ENCODE data around the gene ANKRD35.
A peak's percentile ranks its signal among the peaks of the same experiment; 100 is the strongest.

ANKRD35 gene

DNA sequence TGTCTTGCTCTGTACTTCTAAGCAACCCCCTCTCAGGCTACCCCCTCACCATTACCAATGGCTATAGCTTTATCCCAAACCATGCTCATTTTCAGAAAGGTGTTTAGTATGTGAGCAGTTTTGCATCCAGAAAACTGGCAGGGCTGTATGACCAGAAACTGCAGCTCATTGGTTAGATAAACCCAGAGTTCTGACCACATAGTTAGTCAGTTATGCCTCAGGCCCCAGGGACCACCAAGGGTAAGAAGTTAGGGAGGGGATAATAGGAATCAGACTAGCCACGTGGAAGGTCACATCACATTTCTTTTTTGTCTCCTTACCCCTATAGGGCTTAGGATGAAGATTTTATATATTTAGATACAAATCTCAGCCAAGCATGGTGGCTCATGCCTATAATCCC is 23.0 kb upstream of the ANKRD35 start:
- peaks cover 50% of the 10 kb centered on the region for H3K36me3 Mint-ChIP-seq
- H3K9me3 Mint-ChIP-seq: no peaks in the 10 kb centered on the region
- H3K27me3 Mint-ChIP-seq: no peaks in the 10 kb centered on the region
- ATAC-seq: no peak
- peaks cover 23% of the 10 kb centered on the region for H3K4me1 Mint-ChIP-seq
- no peak overlapping the region for H3K27ac Mint-ChIP-seq
- no peak overlapping the region for H3K4me3 Mint-ChIP-seq

DNA sequence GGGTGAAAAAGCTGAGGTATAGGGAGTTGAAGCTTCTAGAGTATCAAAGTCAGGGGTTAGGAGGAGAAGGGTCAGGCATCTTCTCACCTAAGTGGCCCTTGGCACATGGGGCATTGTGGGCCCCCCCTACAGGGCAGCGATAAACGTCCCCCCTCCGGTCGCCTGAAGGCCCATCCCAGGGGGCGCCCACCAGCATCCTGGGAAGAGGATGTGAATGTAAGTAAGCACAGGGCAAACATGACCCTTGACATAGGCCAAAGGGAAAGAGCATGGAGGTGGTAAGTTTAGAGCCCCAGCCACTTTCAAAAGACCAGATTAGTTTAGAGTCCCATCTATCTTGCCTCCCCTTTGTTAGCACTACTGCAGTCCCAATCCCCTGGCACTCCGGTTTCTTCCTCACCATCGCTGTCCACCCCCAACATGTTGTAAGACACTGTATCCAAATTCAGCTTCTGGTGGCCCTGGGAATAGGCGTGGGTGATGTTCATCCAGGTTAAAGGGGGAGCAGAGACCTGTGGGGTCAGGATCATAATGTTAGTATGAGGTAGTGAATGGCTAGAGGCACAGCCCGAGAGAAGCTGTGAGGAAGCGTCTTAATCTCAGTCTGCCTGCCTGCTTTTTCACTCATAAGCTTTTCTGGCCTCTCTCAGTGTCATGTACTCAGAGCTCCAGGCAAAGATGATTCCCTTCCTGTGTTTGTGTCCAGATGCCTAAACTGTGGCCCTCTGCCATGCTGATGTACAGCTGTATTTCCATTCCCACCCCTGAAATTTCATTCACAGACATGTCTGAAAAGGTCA is 21.5 kb upstream of the ANKRD35 start:
- Mint-ChIP-seq H3K4me3 (no peak overlapping the region), H3K9me3 (no peaks in the 10 kb centered on the region), H3K4me1 (peaks cover 8% of the 10 kb centered on the region), H3K27ac (no peak overlapping the region), H3K36me3 (peaks cover 47% of the 10 kb centered on the region), H3K27me3 (no peaks in the 10 kb centered on the region)
- ATAC-seq: no peak

DNA sequence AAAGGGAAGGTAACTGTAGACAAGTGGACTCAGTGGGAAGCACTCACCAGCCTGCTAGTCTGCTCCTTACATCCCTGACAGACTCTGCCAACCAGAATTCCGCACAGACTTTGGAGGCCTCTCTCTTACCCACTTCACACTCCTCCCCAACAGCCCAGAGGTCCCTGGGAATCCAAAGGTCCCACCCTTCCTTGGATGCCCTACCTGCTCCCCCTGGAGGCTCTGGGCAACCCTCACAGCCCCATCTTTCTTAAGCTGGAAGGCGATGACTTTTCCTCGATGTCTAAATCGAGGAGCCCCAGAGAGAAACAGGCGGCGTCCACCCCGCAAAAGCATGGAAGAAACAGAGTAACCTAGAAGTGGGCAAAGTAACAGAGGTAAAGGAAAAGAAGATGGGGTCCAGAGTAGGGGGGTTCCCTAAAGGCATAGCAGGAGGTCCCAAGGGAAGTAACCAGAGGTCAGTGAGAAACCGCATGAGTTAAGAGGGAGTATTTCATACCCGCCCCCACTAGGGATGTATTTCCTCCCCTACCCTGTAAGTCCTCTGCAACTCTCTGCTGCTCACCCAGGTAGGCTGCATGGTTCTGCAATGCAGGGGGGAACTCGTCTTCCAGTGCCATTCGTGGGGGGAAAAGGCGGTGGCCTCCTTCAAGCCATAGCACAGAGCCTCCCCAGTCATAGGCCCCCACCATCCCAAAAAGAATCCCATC is 15.8 kb upstream of the ANKRD35 start:
- Mint-ChIP-seq H3K27me3 (no peaks in the 10 kb centered on the region), H3K4me3 (no peak overlapping the region), H3K27ac (no peak overlapping the region), H3K36me3 (peaks cover 41% of the 10 kb centered on the region), H3K9me3 (no peaks in the 10 kb centered on the region), H3K4me1 (no peaks in the 10 kb centered on the region)
- no peak for ATAC-seq

DNA sequence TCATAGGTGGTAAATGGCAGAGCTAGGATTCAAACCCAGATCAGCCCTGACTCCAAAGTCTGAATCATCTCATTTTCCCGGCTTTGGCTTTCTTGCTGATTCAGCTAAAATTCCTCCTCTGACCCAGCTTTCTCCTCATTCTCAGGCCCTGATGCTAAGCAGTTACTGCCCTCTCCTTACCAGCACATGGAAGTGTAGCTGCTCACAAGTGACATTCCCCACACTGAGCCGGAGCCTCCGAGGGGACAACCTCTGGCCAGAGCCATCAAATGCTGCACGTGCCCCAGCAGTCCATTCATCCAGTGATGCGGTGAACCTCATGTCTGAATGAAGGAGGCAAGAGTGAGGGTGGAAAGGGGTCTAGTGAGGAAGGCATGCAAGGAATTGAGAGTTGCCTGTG is 13.1 kb upstream of the ANKRD35 start:
- H3K27me3 Mint-ChIP-seq: no peaks in the 10 kb centered on the region

DNA sequence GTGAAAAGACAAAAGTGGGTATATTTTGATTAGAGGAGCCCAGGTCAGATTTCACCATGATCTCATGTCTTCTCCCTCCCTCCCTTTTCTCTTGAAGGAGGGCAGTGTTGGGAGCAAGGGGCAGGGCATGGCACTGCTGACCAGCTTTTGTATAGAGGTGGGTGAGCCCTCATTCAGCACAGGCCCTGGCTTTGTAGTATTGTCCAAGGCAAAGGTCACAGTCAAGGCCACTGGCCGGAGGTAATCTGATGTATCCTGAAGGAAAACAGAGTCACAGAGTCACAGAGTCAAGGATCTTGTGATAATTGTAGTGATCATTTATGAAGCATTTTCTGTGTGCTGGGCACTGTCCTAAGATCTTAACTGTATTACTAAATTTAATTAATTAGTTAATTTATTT is 12.3 kb upstream of the ANKRD35 start:
- ATAC-seq: no peak
- no peak overlapping the region for H3K4me3 Mint-ChIP-seq
- H3K36me3 Mint-ChIP-seq: peaks cover 33% of the 10 kb centered on the region
- no peak overlapping the region for H3K27ac Mint-ChIP-seq
- H3K4me1 Mint-ChIP-seq: no peaks in the 10 kb centered on the region
- no peaks in the 10 kb centered on the region for H3K27me3 Mint-ChIP-seq
- H3K9me3 Mint-ChIP-seq: no peaks in the 10 kb centered on the region

More for the DNA sequence above, 13.1 kb upstream of the ANKRD35 start:
- no peaks in the 10 kb centered on the region for H3K4me1 Mint-ChIP-seq
- ATAC-seq: no peak
- H3K4me3 Mint-ChIP-seq: no peak overlapping the region
- H3K36me3 Mint-ChIP-seq: peaks cover 34% of the 10 kb centered on the region
- H3K27ac Mint-ChIP-seq: no peak overlapping the region
- H3K9me3 Mint-ChIP-seq: no peaks in the 10 kb centered on the region

DNA sequence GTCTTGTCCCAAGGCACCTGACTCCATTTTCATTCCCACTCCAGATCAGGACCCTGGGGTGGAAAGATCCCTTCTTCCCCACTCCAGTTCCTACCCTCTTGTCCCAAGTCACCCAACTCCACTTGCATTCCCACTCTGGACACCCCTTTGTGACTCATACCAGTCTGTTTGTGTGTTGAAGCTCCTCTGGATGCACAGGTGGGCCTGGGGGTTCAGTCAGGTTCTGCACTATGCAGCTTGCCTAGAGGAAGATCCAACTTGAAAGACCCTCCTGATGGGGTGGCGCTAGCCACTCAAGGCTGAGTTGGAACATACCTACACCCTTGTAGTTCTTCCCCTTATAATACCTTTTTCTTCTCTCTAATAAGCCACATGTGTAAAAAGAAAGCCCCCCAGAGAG is 9.8 kb upstream of the ANKRD35 start:
- Mint-ChIP-seq H3K27ac (no peak overlapping the region), H3K36me3 (peaks cover 13% of the 10 kb centered on the region), H3K4me3 (no peak overlapping the region), H3K9me3 (no peaks in the 10 kb centered on the region), H3K27me3 (no peaks in the 10 kb centered on the region), H3K4me1 (no peaks in the 10 kb centered on the region)
- ATAC-seq: no peak

DNA sequence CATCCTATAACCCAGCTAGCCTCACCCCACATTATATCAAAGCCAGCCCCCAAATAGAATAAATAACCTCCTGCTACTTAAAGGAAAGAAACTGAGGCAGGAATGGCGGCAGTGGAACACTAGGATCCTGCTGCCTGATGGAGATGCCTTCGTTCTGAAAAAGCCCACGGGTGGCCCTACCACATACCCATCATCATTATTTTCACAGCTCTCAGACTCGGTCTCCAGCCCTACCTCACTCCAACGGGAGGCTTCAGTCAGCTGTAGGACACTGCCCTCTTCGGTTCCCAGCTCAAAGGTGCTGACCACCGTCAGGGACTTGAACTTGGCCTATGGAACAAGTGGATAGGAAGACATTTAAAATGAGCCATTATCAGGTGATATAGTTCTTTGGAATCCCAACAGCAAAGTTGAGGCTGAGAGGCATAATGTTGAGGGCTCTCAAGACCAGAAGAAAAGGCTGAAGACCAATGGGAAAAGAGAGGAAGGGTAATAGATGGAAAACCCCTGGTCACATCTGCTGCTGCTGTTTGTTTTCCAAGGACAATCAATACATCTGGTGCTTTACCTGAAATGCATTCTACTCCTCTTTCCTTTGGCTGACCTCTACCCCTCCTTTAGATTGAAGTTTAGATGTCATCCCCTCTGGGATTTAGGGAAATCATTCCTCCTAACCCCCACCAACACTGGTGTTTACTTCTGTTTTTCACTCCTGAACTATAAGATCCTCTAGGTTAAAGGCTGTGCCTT is 7.8 kb upstream of the ANKRD35 start:
- Mint-ChIP-seq H3K27ac (no peak overlapping the region), H3K36me3 (peaks cover 12% of the 10 kb centered on the region), H3K4me3 (no peak overlapping the region), H3K4me1 (no peaks in the 10 kb centered on the region), H3K9me3 (no peaks in the 10 kb centered on the region), H3K27me3 (no peaks in the 10 kb centered on the region)
- ATAC-seq: no peak

DNA sequence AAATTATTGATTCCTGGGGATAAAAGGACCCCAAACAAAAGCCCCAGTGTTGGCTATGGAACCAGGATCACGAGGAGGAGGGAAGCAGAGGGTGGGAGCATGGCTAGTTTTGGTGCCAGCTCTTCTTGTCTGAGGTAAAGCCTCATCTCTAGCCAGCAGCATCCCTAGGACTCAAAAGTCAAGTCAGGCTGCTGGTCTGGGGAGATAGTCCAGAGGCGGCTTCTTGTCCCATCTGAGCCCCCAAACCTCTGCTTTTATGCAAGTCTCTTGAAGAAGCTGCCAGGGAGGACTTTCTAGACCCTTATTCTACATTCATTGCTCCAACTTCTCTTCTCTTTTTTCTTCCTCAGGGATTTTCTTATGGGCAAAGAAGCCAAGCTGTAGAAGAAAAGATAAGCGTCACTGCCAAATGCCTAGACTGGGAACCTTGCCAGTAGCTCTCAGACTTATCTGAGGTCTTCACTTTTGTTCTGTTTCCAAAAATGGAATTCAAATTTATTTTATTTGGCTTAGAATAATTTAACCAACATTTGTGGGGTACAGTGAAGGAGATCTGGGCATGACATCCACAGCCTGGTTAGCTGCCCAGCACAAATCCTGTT is 6.9 kb upstream of the ANKRD35 start:
- H3K27ac Mint-ChIP-seq: no peak overlapping the region
- no peak overlapping the region for H3K4me3 Mint-ChIP-seq
- H3K4me1 Mint-ChIP-seq: no peaks in the 10 kb centered on the region

DNA sequence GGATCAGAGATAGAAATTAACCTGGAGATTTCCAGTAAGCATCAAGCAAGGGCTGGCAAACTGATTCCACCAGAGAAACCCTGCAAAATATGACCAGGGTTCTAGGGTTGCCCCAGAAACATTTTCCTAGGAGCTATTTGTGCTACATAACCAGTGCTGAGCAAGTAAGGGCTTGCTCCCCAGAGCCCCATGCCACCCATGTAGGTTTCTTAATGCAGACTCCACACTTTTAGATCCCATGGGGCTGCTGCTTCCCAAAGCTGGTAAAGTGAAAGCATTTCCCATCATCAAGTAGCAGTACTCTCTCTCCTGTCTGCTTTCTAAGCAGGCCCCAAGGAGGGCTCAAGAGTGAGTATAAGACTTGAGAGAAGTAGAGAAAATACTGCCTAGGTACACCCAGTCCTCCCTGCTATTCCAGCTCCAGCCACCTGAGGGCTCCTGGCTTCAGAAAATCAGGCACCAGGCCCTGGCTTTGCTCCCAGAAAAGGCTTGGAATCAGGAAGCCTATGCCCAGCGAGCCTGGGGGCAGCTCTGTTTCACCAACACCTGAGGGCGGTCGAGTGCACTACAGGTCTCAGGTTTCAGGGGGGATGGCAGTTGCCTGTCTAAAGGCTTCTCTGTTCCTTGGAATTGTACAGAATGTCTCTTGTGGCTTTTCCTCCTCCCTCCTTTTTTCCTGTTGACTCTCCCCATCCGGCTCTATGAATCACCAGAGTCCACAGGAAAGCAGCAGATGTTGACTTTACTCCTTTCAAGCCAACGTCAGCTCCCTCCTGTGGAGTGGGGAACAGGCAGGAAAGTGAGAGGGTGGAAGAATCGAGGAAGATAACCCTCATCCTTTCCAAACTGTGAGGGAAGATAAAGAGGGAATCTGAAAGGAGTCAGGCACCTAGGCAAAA is 6.2 kb upstream of the ANKRD35 start:
- Mint-ChIP-seq H3K4me3 (no peak overlapping the region), H3K9me3 (no peaks in the 10 kb centered on the region), H3K27ac (no peak overlapping the region), H3K36me3 (peaks cover under 1% of the 10 kb centered on the region), H3K27me3 (no peaks in the 10 kb centered on the region), H3K4me1 (no peaks in the 10 kb centered on the region)
- ATAC-seq: peak; percentile 53

More for the DNA sequence above, 6.9 kb upstream of the ANKRD35 start:
- Mint-ChIP-seq H3K9me3 (no peaks in the 10 kb centered on the region), H3K36me3 (peaks cover 8% of the 10 kb centered on the region), H3K27me3 (no peaks in the 10 kb centered on the region)
- no peak for ATAC-seq

DNA sequence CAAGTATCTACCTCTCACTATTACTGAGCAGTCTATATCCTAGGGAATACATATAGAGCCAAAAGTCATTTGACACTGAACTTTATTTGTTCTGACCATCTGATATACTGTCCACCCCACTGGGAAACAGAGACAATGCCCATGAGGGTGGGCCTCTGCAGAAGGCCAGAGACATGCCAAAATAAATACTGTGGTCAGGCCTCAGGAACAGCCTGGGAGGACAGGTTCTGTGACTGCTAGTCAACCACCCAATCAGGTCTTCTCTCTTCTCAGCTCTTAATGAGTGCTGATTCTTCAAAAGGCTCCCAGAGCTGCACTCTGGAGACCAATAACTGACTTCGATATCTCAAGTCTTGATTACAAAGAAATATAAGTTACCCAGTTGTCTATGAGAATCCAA is 5.5 kb upstream of the ANKRD35 start:
- no peaks in the 10 kb centered on the region for H3K27me3 Mint-ChIP-seq
- H3K4me1 Mint-ChIP-seq: no peaks in the 10 kb centered on the region
- no peak overlapping the region for H3K4me3 Mint-ChIP-seq
- no peaks in the 10 kb centered on the region for H3K9me3 Mint-ChIP-seq
- H3K27ac Mint-ChIP-seq: no peak overlapping the region
- no peaks in the 10 kb centered on the region for H3K36me3 Mint-ChIP-seq
- no peak for ATAC-seq

DNA sequence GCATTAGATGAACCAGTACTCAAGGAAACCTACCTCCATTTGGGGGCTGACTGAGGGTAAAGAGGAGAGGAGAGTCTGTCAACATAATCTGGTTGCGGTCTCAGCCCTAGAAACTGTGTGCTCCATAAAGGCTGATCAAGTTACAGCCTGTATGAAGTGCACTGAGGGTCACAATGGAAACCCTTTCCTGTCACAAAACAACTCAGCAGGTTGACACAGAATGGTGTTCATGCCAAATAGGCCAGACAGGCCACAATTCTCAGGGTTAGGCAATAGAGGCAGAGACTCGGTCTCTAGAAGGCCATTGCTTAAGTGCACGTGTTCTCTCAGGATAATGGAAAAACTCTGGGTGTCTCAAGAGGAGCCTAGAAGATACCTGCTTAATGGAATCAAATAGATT is 4.1 kb upstream of the ANKRD35 start:
- Mint-ChIP-seq H3K27ac (no peak overlapping the region), H3K36me3 (no peaks in the 10 kb centered on the region), H3K9me3 (no peaks in the 10 kb centered on the region), H3K4me1 (peaks cover 12% of the 10 kb centered on the region), H3K4me3 (no peak overlapping the region), H3K27me3 (peaks cover 11% of the 10 kb centered on the region)
- ATAC-seq: no peak

DNA sequence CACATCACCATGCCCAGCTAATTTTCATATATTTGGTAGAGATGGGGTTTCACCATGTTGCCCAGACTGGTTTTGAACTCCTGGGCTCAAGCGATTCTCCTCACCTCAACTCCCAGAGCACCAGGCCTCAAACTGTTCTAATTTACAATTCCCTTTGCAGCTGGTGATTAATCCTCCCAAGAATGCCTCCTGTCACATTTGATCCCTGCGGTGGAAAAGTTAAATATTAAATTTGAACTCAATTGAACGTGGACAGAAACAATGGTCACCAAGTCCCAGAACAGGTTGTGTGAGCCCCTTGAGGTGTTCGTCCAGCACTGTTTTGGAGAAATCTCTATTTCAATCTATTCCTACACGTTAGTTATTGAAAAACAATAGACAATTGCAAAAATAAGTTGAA is 2.0 kb upstream of the ANKRD35 start:
- peaks cover 15% of the 10 kb centered on the region for H3K4me1 Mint-ChIP-seq
- no peaks in the 10 kb centered on the region for H3K36me3 Mint-ChIP-seq
- H3K27me3 Mint-ChIP-seq: peaks cover 24% of the 10 kb centered on the region
- ATAC-seq: no peak
- H3K27ac Mint-ChIP-seq: no peak overlapping the region
- H3K9me3 Mint-ChIP-seq: no peaks in the 10 kb centered on the region
- no peak overlapping the region for H3K4me3 Mint-ChIP-seq

DNA sequence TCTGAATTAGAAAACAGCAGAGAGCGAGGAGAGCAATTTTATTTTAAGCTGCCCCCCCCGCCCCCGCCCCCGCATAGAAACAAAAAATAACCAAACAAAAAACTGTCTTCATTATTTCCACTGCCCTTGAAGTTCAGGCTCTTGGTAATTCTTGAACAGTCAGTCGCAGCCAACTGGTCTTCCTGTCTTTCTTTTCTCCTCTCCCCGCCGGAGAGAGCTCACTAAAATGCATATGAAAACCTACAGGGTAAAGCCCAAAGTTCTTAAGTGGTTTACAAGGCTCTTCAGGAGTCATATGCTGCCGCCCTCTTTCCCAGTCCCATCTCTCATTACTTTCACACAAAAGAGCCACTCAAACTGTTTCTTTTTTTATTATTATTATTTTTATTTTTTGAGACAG is 1.1 kb upstream of the ANKRD35 start:
- peaks cover 24% of the 10 kb centered on the region for H3K27me3 Mint-ChIP-seq
- peaks cover 15% of the 10 kb centered on the region for H3K4me1 Mint-ChIP-seq
- H3K9me3 Mint-ChIP-seq: no peaks in the 10 kb centered on the region
- H3K27ac Mint-ChIP-seq: no peak overlapping the region
- no peak for ATAC-seq
- H3K36me3 Mint-ChIP-seq: no peaks in the 10 kb centered on the region
- peak overlapping the region; percentile 83 for H3K4me3 Mint-ChIP-seq

DNA sequence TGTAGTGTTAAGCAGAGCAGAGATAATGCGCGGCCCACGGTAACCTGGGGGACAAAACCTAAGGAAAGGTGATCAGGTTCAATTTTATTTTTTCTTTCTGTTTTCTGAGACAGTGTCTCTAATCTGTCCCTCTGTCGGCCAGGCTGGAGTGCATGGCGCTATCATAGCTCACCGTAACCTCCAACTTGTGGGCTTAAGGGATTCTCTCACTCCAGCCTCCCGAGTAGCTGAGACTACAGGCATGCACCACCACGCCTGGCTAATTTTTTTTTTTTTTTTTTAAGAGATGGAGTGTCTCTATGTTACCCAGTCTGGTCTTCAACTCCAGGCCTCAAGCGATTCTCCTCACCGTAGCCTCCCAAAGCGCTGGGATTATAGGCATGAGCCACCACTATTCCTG is 724 bp upstream of the ANKRD35 start:
- H3K27ac Mint-ChIP-seq: no peak overlapping the region
- peaks cover 15% of the 10 kb centered on the region for H3K4me1 Mint-ChIP-seq
- no peaks in the 10 kb centered on the region for H3K36me3 Mint-ChIP-seq
- H3K9me3 Mint-ChIP-seq: no peaks in the 10 kb centered on the region
- peak overlapping the region; percentile 83 for H3K4me3 Mint-ChIP-seq
- peaks cover 24% of the 10 kb centered on the region for H3K27me3 Mint-ChIP-seq
- ATAC-seq: no peak

All from stimulated activated memory B cell treated with anti-CD40 and anti-IgM and Interleukin-4, amounts not matched to agents 10 μg/mL and 1 μg/mL and 100 μg/mL, for 72 hours (primary cell).